Kidney epithelial cell (primary cell): ENCODE data around the gene CWF19L1. TPM values are rescaled to one million over a fixed set of nuclear protein-coding genes. Genes with fewer than 3 reads are reported as not detected.
A peak's percentile ranks its signal among the peaks of the same experiment; 100 is the strongest.

Experiments
- DNase-seq: peaks from one replicate; pipeline ENCODE4 v3.0.0-alpha.2; 2010; ENCODE audit warnings: low read depth
- H3K27me3 ChIP-seq: 2 replicates; pipeline ENCODE4 v1.6.0; 2011; ENCODE audit warnings: low read length; ENCODE audit not compliant: control insufficient read depth, insufficient read depth
- H3K36me3 ChIP-seq: 2 replicates; pipeline ENCODE4 v1.5.1; 2011; ENCODE audit warnings: low read length; ENCODE audit not compliant: control insufficient read depth, insufficient read depth
- H3K4me3 ChIP-seq: 2 replicates; pipeline ENCODE4 v1.5.1; 2011; ENCODE audit warnings: low read depth, mild to moderate bottlenecking, control low read depth, low read length
- CTCF ChIP-seq: IDR thresholded peaks from 2 replicates; pipeline ENCODE4 v1.5.1; 2011; ENCODE audit warnings: mild to moderate bottlenecking, moderate library complexity, low read length, control low read depth, inconsistent platforms; ENCODE audit not compliant: insufficient read depth, poor library complexity, severe bottlenecking
- total RNA-seq: library from RNA; depleted of rRNA; stranded (reverse); fragments of >200 nt; gene quantifications from 2 replicates; pipeline ENCODE4 v1.2.3, GENCODE V29; 2015

CWF19L1 gene
- total RNA-seq, 1 donor from 2014 or later, result 28.0 TPM

GRCh38 chr10:100192350-100192749 lies 75.1 kb downstream of the CWF19L1 start:
- H3K4me3 ChIP-seq, result no peak overlapping the region
- no peak for TF ChIP-seq CTCF
- no peaks in the 10 kb centered on the region for H3K27me3 ChIP-seq
- no peak for DNase-seq
- no peaks in the 10 kb centered on the region for H3K36me3 ChIP-seq

GRCh38 chr10:100186253-100187212 lies 80.9 kb downstream of the CWF19L1 start:
- no peaks in the 10 kb centered on the region for H3K27me3 ChIP-seq
- no peaks in the 10 kb centered on the region for H3K36me3 ChIP-seq
- DNase-seq, result no peak
- no peak for TF ChIP-seq CTCF
- peak overlapping the region; percentile 89 for H3K4me3 ChIP-seq

- Histone ChIP-seq H3K27me3 (no peaks in the 10 kb centered on the region), H3K36me3 (no peaks in the 10 kb centered on the region), H3K4me3 (peak within 1 kb of the TSS; percentile 89)
- DNase-seq, result peak; percentile 54
- no peak for TF ChIP-seq CTCF
Measured at GRCh38 chr10:100185364-100186252, 81.8 kb downstream of the CWF19L1 start, which contains the start of gene ERLIN1. ERLIN1 (minus strand) TSS chr10:100186029; CDS start chr10:100185626, 403 bp downstream.

GRCh38 chr10:100184840-100185239 lies 82.6 kb downstream of the CWF19L1 start:
- DNase-seq, result no peak
- no peak for TF ChIP-seq CTCF
- Histone ChIP-seq H3K27me3 (no peaks in the 10 kb centered on the region), H3K36me3 (no peaks in the 10 kb centered on the region), H3K4me3 (peak overlapping the region; percentile 89)

GRCh38 chr10:100184426-100184825 lies 83.0 kb downstream of the CWF19L1 start:
- Histone ChIP-seq H3K4me3 (no peak overlapping the region), H3K36me3 (no peaks in the 10 kb centered on the region), H3K27me3 (no peaks in the 10 kb centered on the region)
- DNase-seq, result no peak
- no peak for TF ChIP-seq CTCF
